Mesodermal cell (in vitro differentiated cells): Measurements from ENCODE around the gene TTYH2.

Source experiments
- H3K27ac ChIP-seq: 2 replicates; pipeline ENCODE4 v1.7.0; 2013; ENCODE audit warnings: mild to moderate bottlenecking, low read depth, low read length, moderate library complexity; ENCODE audit not compliant: severe bottlenecking
- H3K36me3 ChIP-seq: 2 replicates; pipeline ENCODE4 v1.7.1; 2013; ENCODE audit warnings: mild to moderate bottlenecking, low read length, moderate library complexity; ENCODE audit not compliant: control insufficient read depth, insufficient read depth
- H3K4me1 ChIP-seq: one replicate; pipeline ENCODE4 v1.7.1; 2013; ENCODE audit warnings: mild to moderate bottlenecking, low read length; ENCODE audit not compliant: insufficient read depth, control insufficient read depth, poor library complexity, severe bottlenecking
- H3K4me3 ChIP-seq: 2 replicates; pipeline ENCODE4 v1.7.0; 2013; ENCODE audit warnings: low read length, control low read depth, mild to moderate bottlenecking; ENCODE audit not compliant: insufficient read depth, poor library complexity, severe bottlenecking; ENCODE audit errors: extremely low read depth
- H3K9me3 ChIP-seq: 2 replicates; pipeline ENCODE4 v1.7.1; 2013; ENCODE audit warnings: mild to moderate bottlenecking, low read length, moderate library complexity; ENCODE audit not compliant: control insufficient read depth
- WGBS, 2 experiments: methylation state at CpG; one replicate each; pipeline ENCODE4 v1.1.5; 2013; ENCODE audit warnings: missing lambda C conversion rate in 2 of 2; ENCODE audit not compliant: insufficient coverage in 2 of 2; 5-methylcytosine and 5-hydroxymethylcytosine counted together

Gene TTYH2

GRCh38 chr17:74215342-74215727, 2.0 kb downstream of the TTYH2 start:
- no peak overlapping the region for H3K4me3 ChIP-seq
- H3K27ac ChIP-seq = no peak overlapping the region
- H3K4me1 ChIP-seq = peaks cover 19% of the 10 kb centered on the region
- WGBS, 2 experiments = 83 to 88% methylated on average over 2 of the region's 6 CpGs
- H3K9me3 ChIP-seq = no peaks in the 10 kb centered on the region
- H3K36me3 ChIP-seq = peaks cover 5% of the 10 kb centered on the region

- Histone ChIP-seq H3K4me3 (no peak overlapping the region), H3K4me1 (peaks cover 8% of the 10 kb centered on the region), H3K27ac (no peak overlapping the region), H3K36me3 (peaks cover 4% of the 10 kb centered on the region), H3K9me3 (no peaks in the 10 kb centered on the region)
- 94% methylated on average over 2 to 5 of the region's 5 CpGs for WGBS, 2 experiments
Observed at GRCh38 chr17:74216505-74216904, 3.1 kb downstream of the TTYH2 start.

GRCh38 chr17:74217037-74217730, 3.8 kb downstream of the TTYH2 start:
- 80 to 92% methylated on average over 12 to 13 of the region's 13 CpGs for WGBS, 2 experiments
- no peak overlapping the region for H3K4me3 ChIP-seq
- H3K36me3 ChIP-seq = no peaks in the 10 kb centered on the region
- no peaks in the 10 kb centered on the region for H3K9me3 ChIP-seq
- no peak overlapping the region for H3K27ac ChIP-seq
- peaks cover 2% of the 10 kb centered on the region for H3K4me1 ChIP-seq

GRCh38 chr17:74217888-74218287, 4.5 kb downstream of the TTYH2 start:
- no peaks in the 10 kb centered on the region for H3K4me1 ChIP-seq
- no peak overlapping the region for H3K4me3 ChIP-seq
- H3K27ac ChIP-seq = no peak overlapping the region
- no peaks in the 10 kb centered on the region for H3K9me3 ChIP-seq
- 100% methylated on average over 1 of the region's 2 CpGs; no CpG with 5 or more reads in 1 of the 2 experiments for WGBS, 2 experiments
- H3K36me3 ChIP-seq = no peaks in the 10 kb centered on the region

- no peak overlapping the region for H3K27ac ChIP-seq
Observed at GRCh38 chr17:74218436-74218835, 5.1 kb downstream of the TTYH2 start.

GRCh38 chr17:74219576-74220133, 6.3 kb downstream of the TTYH2 start:
- 73 to 100% methylated on average over 1 of the region's 3 CpGs for WGBS, 2 experiments
- Histone ChIP-seq H3K9me3 (no peaks in the 10 kb centered on the region), H3K4me1 (peaks cover 2% of the 10 kb centered on the region), H3K4me3 (no peak overlapping the region), H3K27ac (no peak overlapping the region), H3K36me3 (no peaks in the 10 kb centered on the region)

More at GRCh38 chr17:74218436-74218835, 5.1 kb downstream of the TTYH2 start:
- H3K36me3 ChIP-seq = no peaks in the 10 kb centered on the region
- 90 to 97% methylated on average over 3 to 5 of the region's 8 CpGs for WGBS, 2 experiments
- H3K4me3 ChIP-seq = no peak overlapping the region
- H3K4me1 ChIP-seq = no peaks in the 10 kb centered on the region
- no peaks in the 10 kb centered on the region for H3K9me3 ChIP-seq

- H3K4me3 ChIP-seq = no peak overlapping the region
- H3K4me1 ChIP-seq = peaks cover 2% of the 10 kb centered on the region
- WGBS, 2 experiments = 100% methylated on average over 1 to 2 of the region's 2 CpGs
- H3K9me3 ChIP-seq = no peaks in the 10 kb centered on the region
- no peaks in the 10 kb centered on the region for H3K36me3 ChIP-seq
- no peak overlapping the region for H3K27ac ChIP-seq
Observed at GRCh38 chr17:74220219-74220618, 6.8 kb downstream of the TTYH2 start.

- WGBS, 2 experiments = 90 to 96% methylated on average over 13 to 15 of the region's 16 CpGs
- Histone ChIP-seq H3K4me1 (peaks cover 2% of the 10 kb centered on the region), H3K27ac (no peak overlapping the region), H3K4me3 (no peak overlapping the region), H3K9me3 (no peaks in the 10 kb centered on the region), H3K36me3 (no peaks in the 10 kb centered on the region)
Observed at GRCh38 chr17:74220946-74221818, 7.8 kb downstream of the TTYH2 start.

- 88 to 91% methylated on average over 13 of the region's 13 CpGs for WGBS, 2 experiments
Observed at GRCh38 chr17:74222399-74222798, 9.0 kb downstream of the TTYH2 start.

GRCh38 chr17:74223901-74224300, 10.5 kb downstream of the TTYH2 start:
- Histone ChIP-seq H3K4me1 (peaks cover 2% of the 10 kb centered on the region), H3K9me3 (no peaks in the 10 kb centered on the region), H3K4me3 (no peak overlapping the region), H3K27ac (no peak overlapping the region), H3K36me3 (no peaks in the 10 kb centered on the region)
- WGBS, 2 experiments = 82 to 93% methylated on average over 14 of the region's 14 CpGs

More at GRCh38 chr17:74222399-74222798, 9.0 kb downstream of the TTYH2 start:
- Histone ChIP-seq H3K9me3 (no peaks in the 10 kb centered on the region), H3K4me3 (no peak overlapping the region), H3K4me1 (peaks cover 2% of the 10 kb centered on the region), H3K27ac (no peak overlapping the region), H3K36me3 (no peaks in the 10 kb centered on the region)
